ENCODE data around the gene NIPBL. TPM values are rescaled to one million over a fixed set of nuclear protein-coding genes. Genes with fewer than 3 reads are reported as not detected.
"Not testable (repeated sequence)": the region's sequence is repeated elsewhere in the genome, so short reads cannot be mapped to it uniquely, and the experiment has no call there.

NIPBL gene
- polyA plus RNA-seq, 2 donors, result 10.9 to 16.1 TPM

GRCh38 chr5:37086026-37086425 lies 209.5 kb downstream of the NIPBL start:
- not testable (repeated sequence) for H3K4me3 ChIP-seq (ENCODE audit: low read depth in 1 of 2, low read length in 2 of 2); H3K36me3 ChIP-seq (ENCODE audit: control insufficient read depth in 2 of 2, insufficient read depth in 2 of 2, low read length in 1 of 2); H3K27me3 ChIP-seq (ENCODE audit: control insufficient read depth in 1 of 2, insufficient read depth in 2 of 2, low read length in 2 of 2); H3K4me1 ChIP-seq (ENCODE audit: control insufficient read depth in 2 of 2, insufficient read depth in 2 of 2, low read length in 1 of 2); H3K27ac ChIP-seq (ENCODE audit: low read depth in 2 of 2, low read length in 1 of 2); H3K9me3 ChIP-seq (ENCODE audit: control insufficient read depth in 2 of 2, insufficient read depth in 1 of 2, low read depth in 1 of 2, low read length in 1 of 2)
- WGBS, 2 donors, result 68 to 70% methylated on average over 1 of the region's 1 CpG

- H3K4me3 ChIP-seq (ENCODE audit: low read depth in 1 of 2, low read length in 2 of 2), result no peak overlapping the region
- H3K27me3 ChIP-seq (ENCODE audit: control insufficient read depth in 1 of 2, insufficient read depth in 2 of 2, low read length in 2 of 2), result no peaks in the 10 kb centered on the region
- no peaks in the 10 kb centered on the region for H3K9me3 ChIP-seq (ENCODE audit: control insufficient read depth in 2 of 2, insufficient read depth in 1 of 2, low read depth in 1 of 2, low read length in 1 of 2)
- no peak overlapping the region for H3K27ac ChIP-seq (ENCODE audit: low read depth in 2 of 2, low read length in 1 of 2)
- 76 to 81% methylated on average over 12 of the region's 12 CpGs for WGBS, 2 donors
- no peaks in the 10 kb centered on the region for H3K36me3 ChIP-seq (ENCODE audit: control insufficient read depth in 2 of 2, insufficient read depth in 2 of 2, low read length in 1 of 2)
- H3K4me1 ChIP-seq (ENCODE audit: control insufficient read depth in 2 of 2, insufficient read depth in 2 of 2, low read length in 1 of 2), result no peaks in the 10 kb centered on the region
Measured at GRCh38 chr5:37086466-37087173, 210.1 kb downstream of the NIPBL start.

DNA sequence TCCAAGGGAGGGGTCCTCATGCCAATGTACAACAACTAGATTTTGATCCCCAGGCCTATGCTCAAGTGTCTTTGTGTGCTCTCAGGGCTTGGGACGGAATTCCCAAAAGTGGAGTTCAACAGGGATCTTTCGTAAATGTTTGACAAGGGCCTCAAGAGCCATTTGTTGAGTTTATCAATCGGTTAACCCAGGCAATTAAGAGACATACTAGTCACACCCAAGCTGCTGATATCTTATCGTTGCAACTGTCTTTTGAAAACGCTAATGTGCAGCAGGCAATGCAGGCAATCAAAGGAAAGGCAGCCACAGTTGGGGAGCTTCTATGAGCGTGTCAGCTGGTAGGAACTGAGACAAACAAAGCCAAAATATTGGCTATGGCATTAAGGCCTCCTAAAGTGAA lies 211.4 kb downstream of the NIPBL start:
- Histone ChIP-seq H3K4me1 (ENCODE audit: control insufficient read depth in 2 of 2, insufficient read depth in 2 of 2, low read length in 1 of 2) (no peaks in the 10 kb centered on the region), H3K27ac (ENCODE audit: low read depth in 2 of 2, low read length in 1 of 2) (no peak overlapping the region), H3K27me3 (ENCODE audit: control insufficient read depth in 1 of 2, insufficient read depth in 2 of 2, low read length in 2 of 2) (no peaks in the 10 kb centered on the region), H3K9me3 (ENCODE audit: control insufficient read depth in 2 of 2, insufficient read depth in 1 of 2, low read depth in 1 of 2, low read length in 1 of 2) (no peaks in the 10 kb centered on the region), H3K36me3 (ENCODE audit: control insufficient read depth in 2 of 2, insufficient read depth in 2 of 2, low read length in 1 of 2) (no peaks in the 10 kb centered on the region), H3K4me3 (ENCODE audit: low read depth in 1 of 2, low read length in 2 of 2) (no peak overlapping the region)
- WGBS, 2 donors, result 72 to 79% methylated on average over 6 of the region's 6 CpGs

DNA sequence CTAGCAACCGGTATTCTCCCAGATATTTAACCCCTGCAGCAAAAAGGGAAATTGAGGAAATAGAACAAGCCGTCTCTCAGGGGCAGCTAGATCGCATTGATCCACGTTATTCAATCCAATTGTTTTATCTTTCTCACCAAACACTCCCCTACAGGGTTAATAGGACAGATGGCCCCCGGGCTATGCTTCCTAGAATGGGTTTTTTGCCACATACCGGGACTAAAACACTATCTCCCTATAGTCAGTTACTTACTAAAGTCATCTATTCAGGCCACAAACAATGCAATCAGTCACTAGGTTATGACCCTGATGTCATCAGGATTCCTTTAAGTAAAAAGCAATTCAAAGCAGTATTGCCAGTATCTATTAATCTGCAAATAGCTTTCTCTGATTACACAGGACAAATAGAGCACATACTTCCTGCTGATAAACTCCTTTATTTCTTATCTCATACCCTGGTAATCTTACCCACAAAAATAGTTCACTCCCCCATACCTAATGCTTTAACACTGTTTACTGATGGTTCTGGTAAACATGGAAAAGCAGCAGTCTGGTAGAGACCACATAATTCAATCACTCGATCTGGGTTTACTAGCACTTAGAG lies 213.7 kb downstream of the NIPBL start:
- Histone ChIP-seq H3K4me3 (ENCODE audit: low read depth in 1 of 2, low read length in 2 of 2) (no peak overlapping the region), H3K27me3 (ENCODE audit: control insufficient read depth in 1 of 2, insufficient read depth in 2 of 2, low read length in 2 of 2) (no peaks in the 10 kb centered on the region), H3K9me3 (ENCODE audit: control insufficient read depth in 2 of 2, insufficient read depth in 1 of 2, low read depth in 1 of 2, low read length in 1 of 2) (no peaks in the 10 kb centered on the region), H3K4me1 (ENCODE audit: control insufficient read depth in 2 of 2, insufficient read depth in 2 of 2, low read length in 1 of 2) (no peaks in the 10 kb centered on the region), H3K27ac (ENCODE audit: low read depth in 2 of 2, low read length in 1 of 2) (no peak overlapping the region), H3K36me3 (ENCODE audit: control insufficient read depth in 2 of 2, insufficient read depth in 2 of 2, low read length in 1 of 2) (no peaks in the 10 kb centered on the region)
- WGBS, 2 donors, result 46 to 61% methylated on average over 7 of the region's 7 CpGs

GRCh38 chr5:37090781-37091180 lies 214.2 kb downstream of the NIPBL start:
- no peaks in the 10 kb centered on the region for H3K36me3 ChIP-seq (ENCODE audit: control insufficient read depth in 2 of 2, insufficient read depth in 2 of 2, low read length in 1 of 2)
- H3K27ac ChIP-seq (ENCODE audit: low read depth in 2 of 2, low read length in 1 of 2), result no peak overlapping the region
- H3K4me1 ChIP-seq (ENCODE audit: control insufficient read depth in 2 of 2, insufficient read depth in 2 of 2, low read length in 1 of 2), result no peaks in the 10 kb centered on the region
- 66 to 74% methylated on average over 2 of the region's 2 CpGs for WGBS, 2 donors
- H3K4me3 ChIP-seq (ENCODE audit: low read depth in 1 of 2, low read length in 2 of 2), result no peak overlapping the region
- no peaks in the 10 kb centered on the region for H3K9me3 ChIP-seq (ENCODE audit: control insufficient read depth in 2 of 2, insufficient read depth in 1 of 2, low read depth in 1 of 2, low read length in 1 of 2)
- H3K27me3 ChIP-seq (ENCODE audit: control insufficient read depth in 1 of 2, insufficient read depth in 2 of 2, low read length in 2 of 2), result no peaks in the 10 kb centered on the region

GRCh38 chr5:37093795-37094194 lies 217.2 kb downstream of the NIPBL start:
- H3K27ac ChIP-seq (ENCODE audit: low read depth in 2 of 2, low read length in 1 of 2); H3K9me3 ChIP-seq (ENCODE audit: control insufficient read depth in 2 of 2, insufficient read depth in 1 of 2, low read depth in 1 of 2, low read length in 1 of 2); H3K4me3 ChIP-seq (ENCODE audit: low read depth in 1 of 2, low read length in 2 of 2); H3K36me3 ChIP-seq (ENCODE audit: control insufficient read depth in 2 of 2, insufficient read depth in 2 of 2, low read length in 1 of 2); H3K27me3 ChIP-seq (ENCODE audit: control insufficient read depth in 1 of 2, insufficient read depth in 2 of 2, low read length in 2 of 2); H3K4me1 ChIP-seq (ENCODE audit: control insufficient read depth in 2 of 2, insufficient read depth in 2 of 2, low read length in 1 of 2): not testable (repeated sequence)
- WGBS, 2 donors, result 70% methylated on average over 4 of the region's 4 CpGs

DNA sequence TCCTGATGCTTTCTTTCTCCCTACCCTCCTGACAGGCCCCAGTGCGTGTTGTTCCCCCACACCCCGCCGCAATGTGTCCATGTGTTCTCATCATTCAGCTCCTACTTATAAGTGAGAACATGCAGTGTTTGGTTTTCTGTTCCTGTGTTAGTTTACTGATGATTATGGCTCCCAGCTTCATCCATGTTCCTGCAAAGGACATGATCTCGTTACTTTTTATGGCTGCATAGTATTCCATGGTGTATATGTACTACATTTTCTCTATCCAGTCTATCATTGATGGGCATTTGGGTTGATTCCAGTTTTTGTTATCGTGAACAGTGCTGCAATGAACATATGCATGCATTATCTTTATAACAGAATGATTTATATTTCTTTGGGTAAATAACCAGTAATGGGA lies 222.7 kb downstream of the NIPBL start:
- not testable (repeated sequence) for H3K27me3 ChIP-seq (ENCODE audit: control insufficient read depth in 1 of 2, insufficient read depth in 2 of 2, low read length in 2 of 2); H3K9me3 ChIP-seq (ENCODE audit: control insufficient read depth in 2 of 2, insufficient read depth in 1 of 2, low read depth in 1 of 2, low read length in 1 of 2); H3K27ac ChIP-seq (ENCODE audit: low read depth in 2 of 2, low read length in 1 of 2); H3K4me1 ChIP-seq (ENCODE audit: control insufficient read depth in 2 of 2, insufficient read depth in 2 of 2, low read length in 1 of 2); H3K4me3 ChIP-seq (ENCODE audit: low read depth in 1 of 2, low read length in 2 of 2); H3K36me3 ChIP-seq (ENCODE audit: control insufficient read depth in 2 of 2, insufficient read depth in 2 of 2, low read length in 1 of 2)
- 97% methylated on average over 5 of the region's 5 CpGs for WGBS, 2 donors

GRCh38 chr5:37103302-37103701 lies 226.7 kb downstream of the NIPBL start:
- Histone ChIP-seq H3K36me3 (ENCODE audit: control insufficient read depth in 2 of 2, insufficient read depth in 2 of 2, low read length in 1 of 2) (peaks cover 4 to 7% of the 10 kb centered on the region in 2 donors), H3K9me3 (ENCODE audit: control insufficient read depth in 2 of 2, insufficient read depth in 1 of 2, low read depth in 1 of 2, low read length in 1 of 2) (no peaks in the 10 kb centered on the region), H3K27ac (ENCODE audit: low read depth in 2 of 2, low read length in 1 of 2) (no peak overlapping the region), H3K4me3 (ENCODE audit: low read depth in 1 of 2, low read length in 2 of 2) (no peak overlapping the region), H3K27me3 (ENCODE audit: control insufficient read depth in 1 of 2, insufficient read depth in 2 of 2, low read length in 2 of 2) (no peaks in the 10 kb centered on the region), H3K4me1 (ENCODE audit: control insufficient read depth in 2 of 2, insufficient read depth in 2 of 2, low read length in 1 of 2) (no peaks in the 10 kb centered on the region)
- 91 to 92% methylated on average over 2 of the region's 2 CpGs for WGBS, 2 donors

- Histone ChIP-seq H3K27me3 (ENCODE audit: control insufficient read depth in 1 of 2, insufficient read depth in 2 of 2, low read length in 2 of 2) (no peaks in the 10 kb centered on the region), H3K9me3 (ENCODE audit: control insufficient read depth in 2 of 2, insufficient read depth in 1 of 2, low read depth in 1 of 2, low read length in 1 of 2) (no peaks in the 10 kb centered on the region), H3K36me3 (ENCODE audit: control insufficient read depth in 2 of 2, insufficient read depth in 2 of 2, low read length in 1 of 2) (peaks cover 4 to 7% of the 10 kb centered on the region in 2 donors), H3K27ac (ENCODE audit: low read depth in 2 of 2, low read length in 1 of 2) (no peak overlapping the region), H3K4me1 (ENCODE audit: control insufficient read depth in 2 of 2, insufficient read depth in 2 of 2, low read length in 1 of 2) (no peaks in the 10 kb centered on the region), H3K4me3 (ENCODE audit: low read depth in 1 of 2, low read length in 2 of 2) (no peak overlapping the region)
- WGBS, 2 donors, result 93 to 98% methylated on average over 3 of the region's 3 CpGs
Measured at GRCh38 chr5:37109338-37109737, 232.8 kb downstream of the NIPBL start.

DNA sequence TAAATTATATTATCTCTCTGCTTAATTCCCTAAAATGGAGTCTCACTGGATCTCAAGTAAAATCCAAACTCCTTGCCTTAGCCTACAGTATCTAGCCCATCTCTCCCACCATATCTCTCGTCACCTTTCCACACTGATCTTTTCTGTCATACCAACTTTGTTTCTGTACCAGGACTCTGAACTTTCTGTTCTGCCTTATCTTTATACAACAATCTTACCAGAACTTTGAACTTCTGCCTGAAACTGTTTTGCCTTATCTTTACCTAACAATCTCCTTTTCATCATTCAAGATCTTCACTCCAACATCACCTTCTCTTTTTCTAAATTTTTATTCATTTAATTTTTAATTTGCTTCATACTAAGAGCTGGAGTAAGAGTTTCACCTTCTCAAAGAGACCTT lies 233.6 kb downstream of the NIPBL start:
- 89 to 100% methylated on average over 1 of the region's 1 CpG for WGBS, 2 donors
- Histone ChIP-seq H3K27ac (ENCODE audit: low read depth in 2 of 2, low read length in 1 of 2) (no peak overlapping the region), H3K36me3 (ENCODE audit: control insufficient read depth in 2 of 2, insufficient read depth in 2 of 2, low read length in 1 of 2) (peaks cover 2 to 7% of the 10 kb centered on the region in 2 donors)

More for the DNA sequence above, 233.6 kb downstream of the NIPBL start:
- Histone ChIP-seq H3K4me3 (ENCODE audit: low read depth in 1 of 2, low read length in 2 of 2) (no peak overlapping the region), H3K27me3 (ENCODE audit: control insufficient read depth in 1 of 2, insufficient read depth in 2 of 2, low read length in 2 of 2) (no peaks in the 10 kb centered on the region), H3K4me1 (ENCODE audit: control insufficient read depth in 2 of 2, insufficient read depth in 2 of 2, low read length in 1 of 2) (no peaks in the 10 kb centered on the region), H3K9me3 (ENCODE audit: control insufficient read depth in 2 of 2, insufficient read depth in 1 of 2, low read depth in 1 of 2, low read length in 1 of 2) (no peaks in the 10 kb centered on the region)

Data from esophagus (tissue), 2 donors.